HS-27A (cell line): ENCODE results near the gene NAGLU.

ENCODE experiments used
- DNase-seq: peaks from one replicate; pipeline ENCODE4 v3.0.0-alpha.2; 2012; ENCODE audit warnings: low read depth, missing footprints

The NAGLU gene

GRCh38 chr17:42564815-42565522 lies 28.9 kb downstream of the NAGLU start:
- no peak for DNase-seq

- DNase-seq, result no peak
Observed at GRCh38 chr17:42565523-42566214, 29.6 kb downstream of the NAGLU start.

GRCh38 chr17:42566215-42566882 lies 30.3 kb downstream of the NAGLU start:
- no peak for DNase-seq

DNA sequence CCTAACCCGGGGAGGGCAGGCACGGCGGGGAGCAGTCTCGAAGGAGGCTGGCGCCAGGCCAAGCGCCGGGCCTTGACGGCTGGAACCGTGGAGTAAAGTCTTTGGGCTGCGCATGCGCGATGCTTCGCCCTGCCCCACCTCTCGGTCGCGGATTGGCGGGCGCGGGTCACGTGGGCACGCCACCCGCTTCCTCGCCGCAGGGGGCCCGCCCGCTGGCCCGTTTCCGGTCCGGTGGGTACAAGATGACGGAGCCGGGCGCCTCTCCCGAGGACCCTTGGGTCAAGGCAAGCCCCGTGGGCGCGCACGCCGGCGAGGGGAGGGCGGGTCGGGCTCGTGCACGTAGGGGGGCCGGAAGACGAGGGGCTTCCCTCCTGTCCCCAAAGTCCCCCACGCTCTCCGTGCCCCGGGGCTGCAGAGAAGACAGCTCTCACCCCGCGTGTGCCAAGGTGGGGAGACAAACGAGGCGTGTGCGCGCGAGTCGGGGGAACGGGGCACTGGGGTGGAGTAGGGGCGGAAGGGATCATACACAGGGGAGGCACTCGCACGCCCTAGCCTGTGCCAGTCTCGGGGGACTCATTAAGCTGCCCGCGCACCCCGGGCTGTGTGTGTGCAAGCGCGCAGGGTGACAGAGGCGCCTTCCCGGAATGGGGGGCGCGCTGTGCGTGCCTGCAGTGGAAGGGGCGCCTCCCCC lies 31.0 kb downstream of the NAGLU start, which contains the start of gene MLX:
MLX (plus strand) TSS at position 218 of the 691 bp plus-strand sequence; CDS start at position 243, 25 bp downstream.
- no peak for DNase-seq

- DNase-seq, result no peak
Observed at GRCh38 chr17:42568341-42569111, 32.5 kb downstream of the NAGLU start.

GRCh38 chr17:42571435-42572225 lies 35.6 kb downstream of the NAGLU start:
- DNase-seq, result no peak

DNA sequence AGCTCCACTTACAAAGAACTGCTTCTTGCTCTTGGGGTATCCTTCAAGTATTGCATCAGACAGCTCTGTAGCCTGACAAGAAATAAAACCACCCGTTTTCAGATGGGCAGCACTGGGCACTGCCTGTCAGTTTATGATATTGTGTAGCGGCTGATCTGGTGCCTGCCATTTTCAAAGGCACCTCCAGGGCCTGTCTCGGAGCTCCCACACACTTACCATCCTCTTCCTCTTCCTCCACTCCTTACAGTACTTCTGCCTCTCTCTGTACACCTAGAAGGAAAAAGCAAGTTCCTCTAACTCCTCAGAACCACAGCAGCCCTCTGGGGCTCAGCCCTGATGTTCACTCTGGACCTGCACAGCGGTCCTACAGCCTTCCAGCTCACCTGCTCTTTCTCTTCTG lies 37.1 kb downstream of the NAGLU start:
- DNase-seq, result no peak

GRCh38 chr17:42574463-42574862 lies 38.4 kb downstream of the NAGLU start:
- no peak for DNase-seq

DNA sequence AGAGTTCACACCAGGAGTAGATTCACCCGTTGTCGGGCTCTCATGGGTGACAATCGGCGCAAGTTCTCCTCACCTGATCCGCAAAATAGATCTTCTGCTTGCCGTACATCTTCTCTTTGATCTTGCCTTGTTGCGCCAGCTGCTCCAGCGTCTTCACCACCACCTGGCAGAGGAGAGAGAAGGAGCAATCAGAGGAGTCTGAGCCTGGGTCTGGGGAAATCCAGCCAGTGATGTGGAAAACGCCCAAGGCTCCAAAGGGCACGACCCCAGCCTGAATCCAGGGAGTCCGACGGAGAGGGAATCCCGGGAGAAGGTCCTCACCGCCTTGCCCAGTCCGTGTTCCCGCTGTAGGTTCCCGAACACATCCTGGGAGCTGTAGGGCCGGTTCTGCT lies 41.1 kb downstream of the NAGLU start:
- DNase-seq, result no peak

GRCh38 chr17:42577532-42578281 lies 41.7 kb downstream of the NAGLU start, which contains the start of gene PSMC3IP:
TSS of gene PSMC3IP (minus strand) at chr17:42577729. CDS start at chr17:42577686, 43 bp downstream.
- DNase-seq, result no peak

- DNase-seq, result no peak
Observed at GRCh38 chr17:42578282-42578869, 42.3 kb downstream of the NAGLU start.

DNA sequence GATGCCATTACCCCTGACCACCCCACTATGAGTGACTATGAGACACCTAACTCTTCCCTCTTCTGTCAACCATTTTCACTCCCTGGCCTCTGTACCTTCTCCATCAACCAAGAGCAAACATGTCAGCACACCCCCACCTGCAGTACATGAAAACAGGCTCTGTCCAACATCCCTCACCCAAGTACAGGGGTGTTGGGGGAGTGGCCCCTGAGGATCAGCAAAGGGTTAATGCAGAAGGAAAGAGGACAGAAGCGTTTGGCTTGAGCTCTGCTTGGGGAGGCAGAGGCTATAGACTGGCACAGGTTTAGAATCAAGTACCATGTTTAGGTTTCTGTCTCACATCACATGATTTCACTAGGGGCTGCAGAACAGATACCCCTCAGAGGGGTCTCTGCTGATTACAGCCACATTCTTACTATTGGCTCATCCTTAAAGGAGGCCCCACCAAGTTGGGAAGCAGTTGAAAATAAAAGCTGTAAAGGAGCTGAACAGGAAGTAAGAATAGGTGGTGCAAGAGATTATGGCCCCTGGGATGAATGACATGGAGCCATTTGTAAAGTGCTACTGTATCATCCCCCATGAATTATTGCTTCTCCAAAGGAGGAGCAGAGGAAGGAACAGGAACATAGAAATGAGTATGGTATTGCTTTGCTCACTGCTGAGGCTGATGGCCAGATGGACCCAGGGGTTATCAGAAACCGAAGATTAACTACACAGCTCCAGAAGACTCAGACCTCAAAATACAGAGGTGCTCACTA lies 43.9 kb downstream of the NAGLU start:
- no peak for DNase-seq

- DNase-seq, result no peak
Observed at GRCh38 chr17:42581744-42582270, 45.8 kb downstream of the NAGLU start.

DNA sequence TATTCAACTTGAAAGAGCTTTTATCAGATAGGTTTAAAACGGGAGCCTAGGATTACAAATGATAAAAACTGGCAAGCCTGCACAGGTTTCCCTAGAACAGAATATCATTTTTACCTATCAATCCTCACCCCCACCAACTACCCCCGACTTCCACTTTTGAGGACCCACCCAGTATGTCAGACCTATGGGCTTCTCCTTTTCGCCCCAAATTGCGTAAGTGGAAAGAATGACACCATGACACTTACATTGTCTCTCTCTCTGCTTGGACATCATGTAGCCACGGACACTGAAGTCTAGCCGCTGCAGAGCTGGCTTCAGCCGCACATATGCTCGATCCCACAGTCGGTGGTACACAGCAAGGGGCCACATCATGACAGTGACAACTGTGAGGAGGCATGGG lies 48.8 kb downstream of the NAGLU start:
- no peak for DNase-seq

GRCh38 chr17:42585353-42585752 lies 49.3 kb downstream of the NAGLU start:
- DNase-seq, result no peak

- DNase-seq, result no peak
Observed at GRCh38 chr17:42586514-42587230, 50.6 kb downstream of the NAGLU start.

GRCh38 chr17:42590886-42591285 lies 54.8 kb downstream of the NAGLU start:
- no peak for DNase-seq

- DNase-seq, result no peak
Observed at GRCh38 chr17:42591411-42591810, 55.4 kb downstream of the NAGLU start.
